Stimulated activated CD4-positive, alpha-beta T cell treated with anti-CD3 and anti-CD28 coated beads, Interleukin-4, amount 100 ng/mL, for 1 hour (primary cell): ENCODE results near the gene AOX1.
"Not testable (repeated sequence)": the region's sequence is repeated elsewhere in the genome, so short reads cannot be mapped to it uniquely, and the experiment has no call there.

Experiments used
- DNase-seq: peaks from one replicate; pipeline ENCODE4 v3.0.0-alpha.2; 2020

The AOX1 gene

DNA sequence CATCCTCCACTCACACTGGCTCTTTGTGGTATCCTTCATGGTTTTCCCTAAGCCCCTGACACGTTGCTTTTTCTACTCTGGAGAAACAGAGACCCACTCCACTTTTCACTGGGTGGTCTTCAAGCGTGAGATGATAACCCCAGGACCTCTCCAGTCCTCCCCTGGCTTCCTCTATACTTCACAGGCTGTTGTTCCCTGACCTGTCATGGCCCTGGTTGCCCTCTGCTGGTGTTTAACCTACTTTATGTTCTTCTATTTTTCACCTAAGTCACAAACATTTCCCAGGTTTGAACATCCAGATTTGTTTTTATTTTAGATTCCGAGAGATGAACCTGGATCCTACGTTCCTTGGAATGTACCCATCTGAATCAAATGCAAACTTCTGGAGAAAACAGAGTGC, 84.5 kb downstream of the AOX1 start:
- DNase-seq = no peak

- DNase-seq = no peak
These were observed 84.9 kb downstream of the AOX1 start for GRCh38 chr2:200670751-200671150.

GRCh38 chr2:200673191-200673590, 87.4 kb downstream of the AOX1 start:
- DNase-seq = no peak

- no peak for DNase-seq
These were observed 89.0 kb downstream of the AOX1 start for GRCh38 chr2:200674837-200675236.

GRCh38 chr2:200677171-200677570, 91.4 kb downstream of the AOX1 start:
- DNase-seq = no peak

DNA sequence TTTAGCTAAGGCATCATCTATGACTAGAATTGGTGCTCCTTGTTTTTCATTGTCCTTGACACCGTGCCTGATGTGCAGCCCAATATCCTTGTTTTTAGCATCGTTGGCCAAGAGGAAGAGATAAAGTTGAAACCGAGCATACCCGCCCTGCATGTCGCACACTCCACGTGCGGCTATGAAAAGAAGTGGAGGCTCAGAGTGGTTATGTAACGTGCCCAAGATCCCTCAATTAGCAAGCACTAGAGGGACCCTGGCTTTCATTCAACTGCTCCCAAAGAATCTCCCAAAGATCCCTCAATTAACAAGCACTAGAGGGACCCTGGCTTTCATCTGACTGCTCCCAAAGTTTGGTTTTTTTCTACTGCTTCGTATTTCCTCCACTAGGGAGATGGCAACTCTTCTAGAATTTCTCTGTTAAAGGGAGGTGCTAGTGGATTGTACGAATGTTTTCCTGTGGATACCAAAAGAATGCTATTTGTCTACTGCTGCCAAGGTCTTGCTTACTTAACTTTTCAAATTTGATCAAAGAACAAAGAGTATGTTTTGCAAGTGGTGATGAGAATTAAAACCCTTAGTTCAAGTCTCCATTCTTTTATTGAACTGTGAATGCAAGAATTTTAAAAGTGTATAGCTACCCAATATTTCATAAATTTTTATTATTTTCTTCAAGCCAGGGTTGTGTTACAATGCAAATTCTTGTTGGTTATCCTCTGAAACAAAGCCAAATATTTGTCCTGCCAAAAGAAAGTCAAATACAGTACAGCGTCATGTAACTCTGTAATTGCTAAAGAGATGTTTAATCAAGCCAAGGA, 92.1 kb downstream of the AOX1 start:
- DNase-seq = no peak

DNA sequence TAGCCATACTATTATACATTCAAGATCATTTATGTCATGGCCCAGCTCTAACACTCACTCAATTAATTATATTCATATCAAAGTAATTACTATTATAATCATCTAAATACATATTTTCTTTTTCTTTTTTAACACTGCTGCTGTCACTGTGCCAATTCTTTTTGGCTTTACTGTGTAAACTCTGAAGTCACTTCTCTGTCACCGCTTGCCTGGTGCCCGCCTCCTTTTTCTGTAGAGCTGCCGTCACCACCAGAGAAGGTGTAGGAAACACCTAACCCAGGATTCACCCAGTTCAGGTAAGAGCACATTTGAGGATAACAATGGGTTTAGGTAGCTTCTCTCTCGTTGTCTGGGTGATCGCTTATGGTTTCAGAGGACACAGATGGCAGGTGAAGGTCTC, 93.3 kb downstream of the AOX1 start:
- no peak for DNase-seq

DNA sequence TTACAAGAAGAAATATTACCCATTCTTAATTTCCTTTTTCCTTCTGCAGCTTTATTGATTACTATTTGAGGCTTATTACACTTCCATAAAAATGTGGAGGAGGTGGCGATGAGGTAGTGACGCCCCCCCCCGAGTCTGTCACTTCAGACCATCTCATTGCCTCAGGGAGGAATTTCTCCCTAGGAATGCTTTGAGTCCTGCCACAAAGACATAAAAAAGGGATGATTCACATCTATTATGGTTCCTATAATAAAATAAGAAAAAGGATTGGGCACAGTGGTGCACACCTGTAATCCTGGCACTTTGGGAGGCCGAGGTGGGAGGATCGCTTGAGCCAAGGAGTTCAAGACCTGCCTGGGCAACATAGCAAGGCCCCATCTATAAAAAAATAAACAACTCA, 93.7 kb downstream of the AOX1 start:
- DNase-seq = no peak

GRCh38 chr2:200681697-200682096, 95.9 kb downstream of the AOX1 start:
- DNase-seq = no peak

DNA sequence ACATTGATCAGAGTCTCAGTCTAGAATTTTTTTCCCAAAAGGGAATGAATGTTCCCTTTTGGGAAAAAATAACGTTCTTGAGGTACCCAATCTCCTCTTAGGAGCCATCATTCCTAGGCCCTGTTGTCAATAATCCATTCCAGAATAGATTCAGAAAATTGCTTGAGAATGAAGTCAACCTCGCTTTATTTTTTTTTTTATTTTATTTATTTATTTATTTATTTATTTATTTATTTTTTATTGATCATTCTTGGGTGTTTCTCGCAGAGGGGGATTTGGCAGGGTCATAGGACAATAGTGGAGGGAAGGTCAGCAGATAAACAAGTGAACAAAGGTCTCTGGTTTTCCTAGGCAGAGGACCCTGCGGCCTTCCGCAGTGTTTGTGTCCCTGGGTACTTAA, 96.6 kb downstream of the AOX1 start:
- DNase-seq = not testable (repeated sequence)

DNA sequence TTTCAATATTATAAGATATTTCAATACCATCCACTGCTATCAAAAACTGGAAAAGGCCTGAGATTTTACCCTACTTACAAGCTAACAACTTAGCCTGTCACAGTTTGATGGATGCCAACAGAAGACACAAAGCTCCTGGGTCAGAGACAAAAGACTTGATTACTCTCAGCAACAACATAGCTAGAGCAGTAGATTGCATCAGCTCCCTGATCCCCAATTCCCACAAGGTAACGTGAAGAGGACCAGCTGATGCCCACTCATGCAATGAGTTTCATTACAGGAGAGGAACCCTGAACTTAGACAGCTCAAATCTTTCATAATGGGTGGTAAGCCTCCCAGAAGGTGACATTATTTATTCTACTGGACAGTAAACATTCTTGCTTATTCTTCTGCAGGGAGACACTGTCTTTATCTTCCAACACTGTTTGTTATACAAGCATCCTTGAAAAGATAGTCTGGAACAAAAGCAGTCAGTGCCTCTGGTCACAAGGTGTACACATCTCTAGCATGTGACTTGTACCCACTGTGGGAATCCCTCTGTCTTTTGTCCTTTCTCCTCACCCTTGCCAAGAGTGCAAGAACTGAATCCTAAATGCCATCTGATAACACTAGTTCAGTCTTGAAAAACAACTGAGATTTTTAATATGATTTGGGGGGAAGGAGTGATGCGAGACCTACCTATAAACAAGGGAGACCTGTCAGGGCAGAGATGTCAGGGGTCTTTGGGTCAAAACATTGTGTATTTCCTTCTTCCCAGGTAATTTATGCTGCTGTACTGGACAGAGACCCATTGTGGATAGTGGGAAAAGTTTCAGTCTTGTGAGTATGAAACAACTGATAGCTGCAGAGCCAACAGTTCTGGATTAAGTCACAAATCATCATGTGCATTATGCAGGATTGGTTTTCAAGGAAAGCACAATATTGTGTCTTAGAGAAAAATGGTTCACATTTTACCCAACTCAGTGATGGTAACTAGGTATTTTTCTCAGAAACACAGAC, 102.4 kb downstream of the AOX1 start:
- DNase-seq = no peak

DNA sequence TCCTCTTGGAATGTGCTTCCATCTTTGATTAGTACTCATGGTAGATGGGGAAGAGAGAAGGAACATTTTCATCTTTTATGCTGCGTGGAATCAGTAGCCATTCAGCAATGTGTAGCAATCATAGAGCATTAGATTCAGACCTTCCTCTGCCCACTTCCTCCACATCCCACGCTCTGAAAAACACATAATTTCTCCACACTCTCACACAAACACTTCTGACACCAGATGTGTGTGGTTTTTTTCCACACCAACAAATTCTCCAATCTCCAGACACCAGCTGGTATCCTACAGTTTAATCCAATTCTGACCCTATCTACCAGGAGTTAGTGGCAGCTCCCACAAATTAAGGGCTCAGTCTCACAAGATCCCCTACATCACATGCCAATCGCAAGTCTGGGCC, 103.3 kb downstream of the AOX1 start:
- no peak for DNase-seq

GRCh38 chr2:200693836-200694470, 108.1 kb downstream of the AOX1 start:
- no peak for DNase-seq

- no peak for DNase-seq
These were observed 109.4 kb downstream of the AOX1 start for GRCh38 chr2:200695191-200695590.

- no peak for DNase-seq
These were observed 109.8 kb downstream of the AOX1 start for GRCh38 chr2:200695601-200696000.

- no peak for DNase-seq
These were observed 112.4 kb downstream of the AOX1 start for GRCh38 chr2:200698217-200698616.

GRCh38 chr2:200699310-200699709, 113.5 kb downstream of the AOX1 start:
- no peak for DNase-seq

DNA sequence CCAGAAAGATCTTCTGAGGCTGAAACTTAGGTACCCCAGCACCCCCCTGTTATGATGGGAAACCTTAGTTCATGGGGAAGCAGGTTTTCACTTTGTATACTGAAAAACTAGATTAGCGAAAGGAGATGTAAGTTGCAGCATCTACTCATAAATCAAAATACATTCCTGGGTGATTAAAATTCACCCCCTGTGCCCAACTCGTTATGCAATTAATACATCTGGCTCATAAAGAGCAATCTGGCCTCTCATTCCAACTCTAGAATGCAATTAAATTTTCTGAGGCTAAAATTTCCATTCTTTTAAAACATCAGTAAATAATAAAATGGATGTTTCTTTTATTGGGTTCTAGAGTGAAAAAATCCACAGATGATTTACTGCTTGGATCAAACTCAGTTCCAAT, 115.0 kb downstream of the AOX1 start:
- no peak for DNase-seq

DNA sequence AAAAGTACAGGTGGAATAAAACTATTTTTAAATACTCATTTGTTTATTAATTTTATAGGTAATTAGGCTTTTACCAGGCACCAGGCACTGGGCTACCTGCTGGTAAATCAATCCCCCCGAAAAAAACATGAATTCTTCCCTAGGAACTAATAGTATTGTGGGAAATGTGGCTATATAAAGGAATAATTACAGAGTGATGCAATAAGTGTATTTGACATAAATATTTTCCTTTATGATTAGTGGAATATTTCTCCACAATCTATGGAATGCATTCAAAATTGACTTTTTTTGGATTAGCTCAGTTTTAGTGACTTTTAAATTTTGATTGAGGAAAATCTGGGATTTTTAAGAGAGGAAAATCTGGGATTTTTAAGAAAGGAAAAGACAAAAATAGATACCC, 116.2 kb downstream of the AOX1 start:
- no peak for DNase-seq

- DNase-seq = peak; percentile 52
These were observed 116.9 kb downstream of the AOX1 start for GRCh38 chr2:200702646-200703118.

GRCh38 chr2:200703127-200703925, 117.5 kb downstream of the AOX1 start:
- no peak for DNase-seq

- no peak for DNase-seq
These were observed 118.3 kb downstream of the AOX1 start for GRCh38 chr2:200703926-200704637.
